NCI-H345 treated with DMSO at 0.1 percent for 48 hours (cell line): ENCODE results near the gene LRRFIP1.
A peak's percentile ranks its signal among the peaks of the same experiment; 100 is the strongest.
"Not testable (repeated sequence)": the region's sequence is repeated elsewhere in the genome, so short reads cannot be mapped to it uniquely, and the experiment has no call there.

Experiments
- DNase-seq: peaks from one replicate; lab custom pipeline; 2025; ENCODE audit not compliant: unreplicated experiment; lab: John Stamatoyannopoulos, UW

LRRFIP1 gene

GRCh38 chr2:237661799-237662328 is 34.5 kb downstream of the LRRFIP1 start:
- no peak for DNase-seq

- DNase-seq = peak; percentile 63
These were observed 35.3 kb downstream of the LRRFIP1 start for GRCh38 chr2:237662671-237663093.

GRCh38 chr2:237663517-237664110 is 36.2 kb downstream of the LRRFIP1 start:
- no peak for DNase-seq

GRCh38 chr2:237664151-237664550 is 36.8 kb downstream of the LRRFIP1 start:
- DNase-seq = no peak

GRCh38 chr2:237665713-237666143 is 38.3 kb downstream of the LRRFIP1 start:
- no peak for DNase-seq

- no peak for DNase-seq
These were observed 39.2 kb downstream of the LRRFIP1 start for GRCh38 chr2:237666606-237667005.

- DNase-seq = not testable (repeated sequence)
These were observed 39.7 kb downstream of the LRRFIP1 start for GRCh38 chr2:237667050-237667576.

GRCh38 chr2:237667893-237668292 is 40.5 kb downstream of the LRRFIP1 start:
- no peak for DNase-seq

GRCh38 chr2:237668440-237668839 is 41.1 kb downstream of the LRRFIP1 start:
- no peak for DNase-seq

- no peak for DNase-seq
These were observed 41.9 kb downstream of the LRRFIP1 start for GRCh38 chr2:237669283-237669627.

GRCh38 chr2:237669628-237670392 is 42.4 kb downstream of the LRRFIP1 start:
- peak; percentile 78 for DNase-seq

- DNase-seq = no peak
These were observed 43.3 kb downstream of the LRRFIP1 start for GRCh38 chr2:237670641-237671040.

- DNase-seq = no peak
These were observed 44.2 kb downstream of the LRRFIP1 start for GRCh38 chr2:237671466-237672138.

- no peak for DNase-seq
These were observed 45.3 kb downstream of the LRRFIP1 start for GRCh38 chr2:237672731-237673129.

- peak; percentile 95 for DNase-seq
These were observed 46.0 kb downstream of the LRRFIP1 start for GRCh38 chr2:237673130-237674001.

- no peak for DNase-seq
These were observed 47.4 kb downstream of the LRRFIP1 start for GRCh38 chr2:237674731-237675276.

- DNase-seq = no peak
These were observed 47.9 kb downstream of the LRRFIP1 start for GRCh38 chr2:237675316-237675715.

- DNase-seq = no peak
These were observed 53.5 kb downstream of the LRRFIP1 start for GRCh38 chr2:237680702-237681478.

GRCh38 chr2:237682151-237682550 is 54.8 kb downstream of the LRRFIP1 start:
- no peak for DNase-seq
